HG02571 (cell line): Measurements from ENCODE around the gene TPTE.
"Not testable (repeated sequence)": the region's sequence is repeated elsewhere in the genome, so short reads cannot be mapped to it uniquely, and the experiment has no call there.

ENCODE experiments used
- ATAC-seq: cut with Tn5 transposase; IDR thresholded peaks from one replicate; pipeline ENCODE4 v1.9.1; 2021; ENCODE audit warnings: mild to moderate bottlenecking, moderate library complexity; ENCODE audit not compliant: unreplicated experiment

The TPTE gene

GRCh38 chr21:10521091-10521598 lies at the start of gene TPTE:
TPTE (plus strand) TSS chr21:10521583; CDS start chr21:10538724, 17,141 bp downstream.
- ATAC-seq: no peak

- ATAC-seq: not testable (repeated sequence)
These were observed 49.4 kb upstream of the TPTE start for GRCh38 chr21:10471999-10472398.

GRCh38 chr21:10477794-10478193 lies 43.6 kb upstream of the TPTE start:
- ATAC-seq: not testable (repeated sequence)

- not testable (repeated sequence) for ATAC-seq
These were observed 41.5 kb upstream of the TPTE start for GRCh38 chr21:10479875-10480274.

- ATAC-seq: not testable (repeated sequence)
These were observed 36.5 kb upstream of the TPTE start for GRCh38 chr21:10484864-10485263.

- not testable (repeated sequence) for ATAC-seq
These were observed 30.9 kb upstream of the TPTE start for GRCh38 chr21:10490453-10490852.

- ATAC-seq: no peak
These were observed 10.3 kb upstream of the TPTE start for GRCh38 chr21:10511116-10511515.

GRCh38 chr21:10516889-10517288 lies 4.5 kb upstream of the TPTE start:
- not testable (repeated sequence) for ATAC-seq

- ATAC-seq: not testable (repeated sequence)
These were observed 3.5 kb upstream of the TPTE start for GRCh38 chr21:10517904-10518303.

- not testable (repeated sequence) for ATAC-seq
These were observed 585 bp downstream of the TPTE start for GRCh38 chr21:10521835-10522500.

GRCh38 chr21:10539956-10540355 lies 18.6 kb downstream of the TPTE start:
- ATAC-seq: no peak

- ATAC-seq: not testable (repeated sequence)
These were observed 23.0 kb downstream of the TPTE start for GRCh38 chr21:10544376-10544775.

GRCh38 chr21:10547868-10548267 lies 26.5 kb downstream of the TPTE start:
- ATAC-seq: not testable (repeated sequence)

GRCh38 chr21:10548331-10548954 lies 27.1 kb downstream of the TPTE start:
- not testable (repeated sequence) for ATAC-seq

GRCh38 chr21:10570803-10571202 lies 49.4 kb downstream of the TPTE start:
- not testable (repeated sequence) for ATAC-seq

- not testable (repeated sequence) for ATAC-seq
These were observed 53.3 kb downstream of the TPTE start for GRCh38 chr21:10574531-10575310.

GRCh38 chr21:10575311-10575667 lies 53.9 kb downstream of the TPTE start:
- no peak for ATAC-seq

- not testable (repeated sequence) for ATAC-seq
These were observed 57.5 kb downstream of the TPTE start for GRCh38 chr21:10578910-10579309.

- not testable (repeated sequence) for ATAC-seq
These were observed 67.7 kb downstream of the TPTE start for GRCh38 chr21:10589115-10589514.

GRCh38 chr21:10607074-10607473 lies 85.7 kb downstream of the TPTE start:
- ATAC-seq: not testable (repeated sequence)

GRCh38 chr21:10614285-10614684 lies 92.9 kb downstream of the TPTE start:
- ATAC-seq: not testable (repeated sequence)
